GM19351 (cell line): ENCODE measurements around the gene CNTN1.
A peak's percentile ranks its signal among the peaks of the same experiment; 100 is the strongest.

Experiments
- ATAC-seq: cut with Tn5 transposase; IDR thresholded peaks from one replicate; pipeline ENCODE4 v1.9.1; 2021; ENCODE audit warnings: mild to moderate bottlenecking, moderate library complexity; ENCODE audit not compliant: unreplicated experiment

Gene CNTN1

GRCh38 chr12:40768125-40768864 lies 76.1 kb downstream of the CNTN1 start:
- ATAC-seq, result no peak

- ATAC-seq, result peak; percentile 74
Observed at GRCh38 chr12:40769846-40770245, 77.6 kb downstream of the CNTN1 start.

- no peak for ATAC-seq
Observed at GRCh38 chr12:40770781-40771180, 78.5 kb downstream of the CNTN1 start.

GRCh38 chr12:40775661-40776060 lies 83.4 kb downstream of the CNTN1 start:
- no peak for ATAC-seq

- ATAC-seq, result no peak
Observed at GRCh38 chr12:40784102-40784501, 91.9 kb downstream of the CNTN1 start.

GRCh38 chr12:40788276-40788675 lies 96.0 kb downstream of the CNTN1 start:
- ATAC-seq, result no peak

GRCh38 chr12:40792792-40793386 lies 100.7 kb downstream of the CNTN1 start:
- ATAC-seq, result no peak

- ATAC-seq, result no peak
Observed at GRCh38 chr12:40793471-40793870, 101.2 kb downstream of the CNTN1 start.

- no peak for ATAC-seq
Observed at GRCh38 chr12:40794087-40794486, 101.8 kb downstream of the CNTN1 start.

GRCh38 chr12:40801082-40801481 lies 108.8 kb downstream of the CNTN1 start:
- ATAC-seq, result no peak

GRCh38 chr12:40801861-40802260 lies 109.6 kb downstream of the CNTN1 start:
- no peak for ATAC-seq

GRCh38 chr12:40802656-40803055 lies 110.4 kb downstream of the CNTN1 start:
- no peak for ATAC-seq

GRCh38 chr12:40819436-40820108 lies 127.3 kb downstream of the CNTN1 start:
- ATAC-seq, result no peak

GRCh38 chr12:40820794-40821484 lies 128.7 kb downstream of the CNTN1 start:
- no peak for ATAC-seq

- no peak for ATAC-seq
Observed at GRCh38 chr12:40825156-40825555, 132.9 kb downstream of the CNTN1 start.

- ATAC-seq, result no peak
Observed at GRCh38 chr12:40827683-40828592, 135.7 kb downstream of the CNTN1 start.

GRCh38 chr12:40828593-40828990 lies 136.4 kb downstream of the CNTN1 start:
- ATAC-seq, result no peak

- ATAC-seq, result no peak
Observed at GRCh38 chr12:40829738-40830144, 137.5 kb downstream of the CNTN1 start.

- ATAC-seq, result no peak
Observed at GRCh38 chr12:40831916-40832315, 139.7 kb downstream of the CNTN1 start.

GRCh38 chr12:40832668-40833067 lies 140.4 kb downstream of the CNTN1 start:
- ATAC-seq, result no peak
